HG03139 (cell line): Measurements from ENCODE around the gene PIKFYVE.

Experiments
- ATAC-seq: cut with Tn5 transposase; IDR thresholded peaks from one replicate; pipeline ENCODE4 v1.9.1; 2021; ENCODE audit not compliant: unreplicated experiment

The PIKFYVE gene

DNA sequence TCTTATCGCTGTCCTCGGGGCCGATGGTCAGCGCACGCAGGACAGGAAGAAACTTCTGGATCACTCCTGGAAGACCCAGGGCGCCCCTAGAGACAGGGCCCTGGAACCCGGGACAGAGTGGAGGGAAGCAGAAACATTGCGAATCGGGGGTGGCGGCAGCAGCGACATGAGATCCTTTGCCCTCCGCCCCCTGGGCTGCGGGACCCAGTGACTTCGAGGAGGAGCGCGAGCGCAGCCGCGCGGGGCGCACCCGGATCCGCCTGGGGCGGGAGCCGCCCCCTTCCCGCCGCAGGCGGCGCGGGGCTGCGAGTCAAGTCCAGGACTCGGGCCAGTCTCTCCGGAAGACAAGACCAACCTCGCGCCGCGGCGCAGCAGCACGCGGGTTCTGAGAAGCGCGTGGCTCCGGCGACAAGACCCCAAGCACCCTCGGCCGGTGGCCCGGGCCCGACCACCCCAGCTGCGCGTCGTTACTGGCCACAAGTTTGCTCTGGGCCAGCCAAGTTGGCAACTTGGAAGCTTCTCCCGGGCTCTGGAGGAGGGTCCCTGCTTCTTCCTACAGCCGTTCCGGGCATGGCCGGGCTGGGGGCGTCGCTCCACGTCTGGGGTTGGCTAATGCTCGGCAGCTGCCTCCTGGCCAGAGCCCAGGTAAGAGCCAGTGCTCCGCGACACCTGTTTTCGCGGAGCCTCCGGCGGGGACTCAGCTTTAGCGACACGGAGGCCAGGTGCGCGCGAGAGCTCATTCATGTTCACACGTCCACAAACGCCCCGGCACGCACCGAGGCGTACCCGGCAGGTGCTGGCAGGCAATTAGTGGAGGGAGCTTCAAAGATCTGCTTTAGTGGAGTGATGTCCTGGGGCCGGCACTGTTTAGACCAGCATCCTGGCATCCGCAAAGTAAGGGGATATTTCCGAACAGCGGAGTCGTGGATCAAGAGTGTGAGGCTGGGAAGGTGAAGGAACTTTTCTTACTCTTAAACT lies 140.7 kb downstream of the PIKFYVE start, which contains the start of gene PTH2R:
TSS of gene PTH2R (plus strand) at position 319 of the 978 bp plus-strand sequence. CDS start at position 571, 252 bp downstream.
- no peak for ATAC-seq

DNA sequence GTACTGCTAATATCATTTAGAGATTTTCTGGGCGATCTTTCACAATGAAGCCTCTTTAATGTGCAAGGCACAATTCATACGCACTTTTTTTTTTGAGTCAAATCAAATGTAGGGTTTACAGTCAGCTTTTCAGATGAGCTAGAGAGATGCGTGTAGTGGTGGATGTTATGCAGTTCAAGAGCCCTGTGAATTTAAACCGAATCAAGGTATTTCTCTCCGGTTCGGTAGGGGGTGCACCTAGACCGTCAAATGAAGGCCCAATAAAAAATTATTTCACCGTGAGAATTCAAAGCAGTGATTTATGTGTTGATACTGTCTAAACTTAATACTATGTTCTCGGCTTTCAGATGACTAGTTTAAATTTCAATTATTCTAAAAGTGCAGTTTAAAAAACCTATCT lies 141.6 kb downstream of the PIKFYVE start:
- no peak for ATAC-seq
